Lung (tissue), 12 donors: ENCODE measurements around the gene MOSMO. TPM values are rescaled to one million over a fixed set of nuclear protein-coding genes. Genes with fewer than 3 reads are reported as not detected.

Experiments used
- ATAC-seq: fragments of 200-7000 bp; cut with Tn5 transposase; one replicate; pipeline ENCODE4 v1.9.1; 2020; ENCODE audit warnings: moderate number of reproducible peaks; ENCODE audit not compliant: insufficient read depth, low FRiP score
- DNase-seq, 3 donors: peaks; one replicate each; pipeline ENCODE4 v3.0.0-alpha.2; 2013 to 2017
- H3K27ac ChIP-seq, 2 donors: one replicate each; pipeline ENCODE4 v1.5.1; 2013; ENCODE audit warnings: mild to moderate bottlenecking in 2 of 2, moderate library complexity in 2 of 2, control low read depth in 1 of 2, inconsistent platforms in 1 of 2, low read depth in 1 of 2, low read length in 1 of 2
- H3K27me3 ChIP-seq, 3 donors: one replicate each; pipeline ENCODE4 v1.5.1; 2013; ENCODE audit warnings: low read length in 2 of 3; ENCODE audit not compliant: control insufficient read depth in 3 of 3, insufficient read depth in 3 of 3
- H3K36me3 ChIP-seq, 4 donors: one replicate each; pipeline ENCODE4 v1.5.1; 2013; ENCODE audit warnings: low read length in 4 of 4, mild to moderate bottlenecking in 1 of 4, moderate library complexity in 1 of 4; ENCODE audit not compliant: control insufficient read depth in 4 of 4, insufficient read depth in 4 of 4
- H3K4me1 ChIP-seq, 5 donors: one replicate each; pipeline ENCODE4 v1.5.1; 2013; ENCODE audit warnings: low read length in 5 of 5, mild to moderate bottlenecking in 2 of 5, moderate library complexity in 1 of 5; ENCODE audit not compliant: control insufficient read depth in 5 of 5, insufficient read depth in 5 of 5
- H3K4me3 ChIP-seq: one replicate; pipeline ENCODE4 v1.5.1; 2013; ENCODE audit warnings: mild to moderate bottlenecking, control low read depth, moderate library complexity
- H3K9ac ChIP-seq, 2 donors: one replicate each; pipeline ENCODE4 v1.5.1; 2013; ENCODE audit warnings: low read length in 2 of 2, control low read depth in 1 of 2; ENCODE audit not compliant: insufficient read depth in 1 of 2
- H3K9me3 ChIP-seq, 4 donors: one replicate each; pipeline ENCODE4 v1.5.1; 2013; ENCODE audit warnings: low read length in 3 of 4, mild to moderate bottlenecking in 1 of 4, moderate library complexity in 1 of 4; ENCODE audit not compliant: control insufficient read depth in 4 of 4, insufficient read depth in 3 of 4
- WGBS, 2 donors: extraction: QIAGEN DNeasy Blood & Tissue Kit; methylation state at CpG; one replicate each; pipeline ENCODE4 v1.1.7; 2013; 5-methylcytosine and 5-hydroxymethylcytosine counted together
- polyA plus RNA-seq, 2 donors: library from polyadenylated mRNA; stranded (reverse); fragments of 200-250 nt; gene quantifications; one replicate each; pipeline ENCODE4 v1.2.1, GENCODE V29; 2013
- total RNA-seq, 2 donors: library from RNA; depleted of rRNA in 1 of 2; stranded (reverse); fragments of >200 nt in 1 of 2; gene quantifications; one replicate each; pipeline ENCODE4 v1.2.1, GENCODE V29; 2014 to 2021
- TF ChIP-seq, protein P1 (sequence below): IDR thresholded peaks from 2 replicates; pipeline ENCODE4 v1.5.1; 2012; ENCODE audit warnings: mild to moderate bottlenecking; ENCODE audit errors: control extremely low read depth, extremely low read depth
- donor health status: control.
- donor health status: control.
- donor health status: Bipolar disorder and iron deficiency.
- donor health status: healthy.
- donor health status: DM: yes; HTN: yes; CAD: no.

Gene MOSMO
- total and polyA plus RNA-seq, 4 donors, result 10.3 to 30.6 (median 11.3) TPM

DNA sequence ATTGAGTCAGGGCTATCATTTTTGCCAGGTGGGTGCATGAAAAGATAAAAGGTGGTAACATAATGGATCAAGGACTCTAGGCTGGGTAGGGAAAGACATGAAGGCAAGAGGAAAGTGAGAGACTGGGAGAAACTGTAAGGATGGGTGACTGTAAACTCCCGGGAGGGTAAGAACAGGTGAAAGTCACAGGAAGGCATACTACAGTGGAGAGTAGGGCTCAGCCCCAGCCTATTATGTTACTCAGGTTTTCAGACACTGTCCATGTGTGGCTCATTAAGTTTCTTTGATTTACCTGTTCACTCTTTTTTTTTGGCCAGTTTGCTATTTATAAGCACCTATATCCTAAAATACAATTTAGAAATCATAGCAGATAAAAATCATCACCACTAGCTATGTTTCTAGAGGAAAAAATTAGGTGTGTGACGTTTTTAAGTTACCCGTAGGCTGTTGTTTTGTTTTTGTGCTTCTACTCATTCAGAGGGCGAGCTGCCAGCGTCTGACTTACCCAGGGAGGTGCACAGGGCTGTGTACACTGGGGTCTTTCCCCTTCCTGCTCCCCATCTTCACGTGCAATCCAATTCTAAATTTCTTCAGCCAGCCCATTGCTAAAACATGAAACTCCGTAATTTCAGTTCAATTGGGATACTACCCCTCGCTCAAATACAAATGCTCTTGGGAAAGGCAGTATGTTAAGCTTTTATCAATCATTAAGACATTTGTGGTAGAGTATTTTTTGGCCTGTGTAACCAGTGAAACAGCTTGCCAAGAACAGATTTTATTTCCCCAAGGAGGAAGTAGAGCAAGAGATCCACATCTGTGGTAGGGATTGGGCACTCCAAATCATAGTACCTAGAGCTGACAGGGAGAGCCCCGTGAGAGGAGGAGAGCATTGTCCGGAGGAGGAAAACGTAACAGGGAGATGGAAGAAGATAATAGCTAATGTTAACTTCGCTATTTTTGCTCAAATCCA lies 62.7 kb downstream of the MOSMO start:
- Histone ChIP-seq H3K4me1 (peaks cover 0 to 20% (median 12%) of the 10 kb centered on the region in 5 donors), H3K9me3 (no peaks in the 10 kb centered on the region), H3K9ac (peak overlapping the region in 1 of 2 donors; percentile 17), H3K27ac (peak overlapping the region in 1 of 2 donors; percentile 27), H3K27me3 (no peaks in the 10 kb centered on the region), H3K4me3 (no peak overlapping the region), H3K36me3 (peaks cover 0 to 4% (median 2%) of the 10 kb centered on the region in 4 donors)
- ATAC-seq, result no peak
- WGBS, 2 donors, result 55 to 78% methylated on average over 12 of the region's 12 CpGs
- DNase-seq, result peak in 2 of 3 donors; percentile 65 to 78
- TF ChIP-seq, protein P1, sequence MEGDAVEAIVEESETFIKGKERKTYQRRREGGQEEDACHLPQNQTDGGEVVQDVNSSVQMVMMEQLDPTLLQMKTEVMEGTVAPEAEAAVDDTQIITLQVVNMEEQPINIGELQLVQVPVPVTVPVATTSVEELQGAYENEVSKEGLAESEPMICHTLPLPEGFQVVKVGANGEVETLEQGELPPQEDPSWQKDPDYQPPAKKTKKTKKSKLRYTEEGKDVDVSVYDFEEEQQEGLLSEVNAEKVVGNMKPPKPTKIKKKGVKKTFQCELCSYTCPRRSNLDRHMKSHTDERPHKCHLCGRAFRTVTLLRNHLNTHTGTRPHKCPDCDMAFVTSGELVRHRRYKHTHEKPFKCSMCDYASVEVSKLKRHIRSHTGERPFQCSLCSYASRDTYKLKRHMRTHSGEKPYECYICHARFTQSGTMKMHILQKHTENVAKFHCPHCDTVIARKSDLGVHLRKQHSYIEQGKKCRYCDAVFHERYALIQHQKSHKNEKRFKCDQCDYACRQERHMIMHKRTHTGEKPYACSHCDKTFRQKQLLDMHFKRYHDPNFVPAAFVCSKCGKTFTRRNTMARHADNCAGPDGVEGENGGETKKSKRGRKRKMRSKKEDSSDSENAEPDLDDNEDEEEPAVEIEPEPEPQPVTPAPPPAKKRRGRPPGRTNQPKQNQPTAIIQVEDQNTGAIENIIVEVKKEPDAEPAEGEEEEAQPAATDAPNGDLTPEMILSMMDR, result no peak

- H3K36me3 ChIP-seq, result peaks cover 0 to 3% (median 2%) of the 10 kb centered on the region in 4 donors
- TF ChIP-seq, protein P1, result no peak
- H3K27me3 ChIP-seq, result no peaks in the 10 kb centered on the region
- no peaks in the 10 kb centered on the region for H3K9me3 ChIP-seq
- no peak overlapping the region for H3K9ac ChIP-seq
- 80 to 90% methylated on average over 7 of the region's 7 CpGs for WGBS, 2 donors
- peak in 2 of 3 donors; percentile 8 to 15 for DNase-seq
- ATAC-seq, result no peak
- peaks cover 0 to 20% (median 12%) of the 10 kb centered on the region in 5 donors for H3K4me1 ChIP-seq
- no peak overlapping the region for H3K4me3 ChIP-seq
- H3K27ac ChIP-seq, result no peak overlapping the region
Observed at GRCh38 chr16:22071331-22071910, 63.5 kb downstream of the MOSMO start.

DNA sequence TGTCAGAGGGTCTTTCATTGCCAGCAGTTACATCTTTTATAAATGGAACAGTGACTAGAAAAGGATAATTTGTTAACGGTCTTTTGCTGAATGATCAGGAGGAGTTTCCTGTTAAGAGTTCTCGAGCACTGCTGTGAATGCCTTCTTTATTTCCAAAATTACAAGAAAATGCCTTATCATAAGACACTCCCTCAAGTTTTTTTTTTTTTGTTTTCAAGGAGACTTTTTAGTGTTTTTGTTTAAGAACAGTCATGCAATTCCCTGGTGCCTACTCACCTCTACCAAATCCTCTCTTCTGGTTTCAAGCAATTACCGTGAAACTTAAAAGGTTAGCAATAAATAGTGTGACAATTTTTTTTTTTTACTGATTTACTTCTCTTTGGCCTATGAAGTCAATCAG lies 65.4 kb downstream of the MOSMO start:
- no peak overlapping the region for H3K4me3 ChIP-seq
- H3K9ac ChIP-seq, result no peak overlapping the region
- TF ChIP-seq, protein P1, result no peak
- no peaks in the 10 kb centered on the region for H3K27me3 ChIP-seq
- DNase-seq, result no peak
- WGBS, 2 donors, result 78 to 87% methylated on average over 3 of the region's 3 CpGs
- peaks cover 0 to 3% (median under 1%) of the 10 kb centered on the region in 4 donors for H3K36me3 ChIP-seq
- H3K9me3 ChIP-seq, result no peaks in the 10 kb centered on the region
- no peak for ATAC-seq
- peaks cover 0 to 20% (median 12%) of the 10 kb centered on the region in 5 donors for H3K4me1 ChIP-seq
- no peak overlapping the region for H3K27ac ChIP-seq
